Stimulated activated CD4-positive, alpha-beta T cell treated with anti-CD3 and anti-CD28 coated beads, Interleukin-1b, Interleukin-23, amount 100 ng/mL, for 24 hours (primary cell): ENCODE results near the gene COLGALT1.
A peak's percentile ranks its signal among the peaks of the same experiment; 100 is the strongest.
"Not testable (repeated sequence)": the region's sequence is repeated elsewhere in the genome, so short reads cannot be mapped to it uniquely, and the experiment has no call there.

Experiments
- DNase-seq, 4 experiments: peaks; one replicate each; pipeline ENCODE4 v3.0.0-alpha.2; 2020; ENCODE audit warnings: low read depth in 4 of 4, low spot score in 1 of 4

The COLGALT1 gene

DNA sequence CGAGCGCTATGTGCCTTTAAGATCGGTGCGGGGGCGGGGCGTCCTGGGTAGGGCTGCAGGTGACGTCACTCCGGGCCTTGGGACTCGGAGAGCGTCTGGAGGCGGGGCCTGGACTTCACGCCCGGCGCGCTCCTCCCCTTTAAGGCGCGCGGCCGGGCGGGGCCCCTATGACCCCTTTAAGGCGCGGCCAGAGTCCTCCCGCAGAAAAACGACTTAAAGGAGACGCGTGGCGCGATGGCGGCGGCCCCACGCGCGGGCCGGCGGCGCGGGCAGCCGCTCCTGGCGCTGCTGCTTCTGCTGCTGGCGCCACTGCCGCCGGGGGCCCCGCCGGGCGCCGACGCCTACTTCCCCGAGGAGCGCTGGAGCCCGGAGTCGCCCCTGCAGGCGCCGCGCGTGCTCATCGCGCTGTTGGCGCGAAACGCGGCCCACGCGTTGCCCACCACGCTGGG is at the start of gene COLGALT1:
Gene COLGALT1 (plus strand): TSS at position 170 of the 449 bp plus-strand sequence. CDS start 65 bp downstream, at position 235.
- peak; percentile 99 to 100 (median 100) for DNase-seq

- no peak for DNase-seq
These were observed 48.7 kb upstream of the COLGALT1 start for GRCh38 chr19:17506745-17507144.

DNA sequence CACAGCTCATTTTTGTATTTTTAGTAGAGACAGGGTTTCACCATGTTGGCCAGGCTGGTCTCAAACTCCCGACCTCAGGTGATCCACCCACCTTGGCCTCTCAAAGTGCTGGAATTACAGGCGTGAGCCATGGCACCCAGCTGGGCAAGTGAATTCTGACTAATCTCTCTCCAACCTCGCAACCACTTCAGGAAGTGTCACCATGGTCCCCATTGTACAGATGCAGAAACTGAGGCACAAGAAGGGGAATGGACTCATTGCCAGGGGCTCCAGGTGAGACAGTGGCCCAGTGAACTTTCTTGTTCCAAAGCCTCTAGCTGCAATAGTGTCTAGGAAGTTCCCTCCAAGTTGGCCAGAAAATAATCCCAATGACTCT is 46.9 kb upstream of the COLGALT1 start:
- not testable (repeated sequence) for DNase-seq

DNA sequence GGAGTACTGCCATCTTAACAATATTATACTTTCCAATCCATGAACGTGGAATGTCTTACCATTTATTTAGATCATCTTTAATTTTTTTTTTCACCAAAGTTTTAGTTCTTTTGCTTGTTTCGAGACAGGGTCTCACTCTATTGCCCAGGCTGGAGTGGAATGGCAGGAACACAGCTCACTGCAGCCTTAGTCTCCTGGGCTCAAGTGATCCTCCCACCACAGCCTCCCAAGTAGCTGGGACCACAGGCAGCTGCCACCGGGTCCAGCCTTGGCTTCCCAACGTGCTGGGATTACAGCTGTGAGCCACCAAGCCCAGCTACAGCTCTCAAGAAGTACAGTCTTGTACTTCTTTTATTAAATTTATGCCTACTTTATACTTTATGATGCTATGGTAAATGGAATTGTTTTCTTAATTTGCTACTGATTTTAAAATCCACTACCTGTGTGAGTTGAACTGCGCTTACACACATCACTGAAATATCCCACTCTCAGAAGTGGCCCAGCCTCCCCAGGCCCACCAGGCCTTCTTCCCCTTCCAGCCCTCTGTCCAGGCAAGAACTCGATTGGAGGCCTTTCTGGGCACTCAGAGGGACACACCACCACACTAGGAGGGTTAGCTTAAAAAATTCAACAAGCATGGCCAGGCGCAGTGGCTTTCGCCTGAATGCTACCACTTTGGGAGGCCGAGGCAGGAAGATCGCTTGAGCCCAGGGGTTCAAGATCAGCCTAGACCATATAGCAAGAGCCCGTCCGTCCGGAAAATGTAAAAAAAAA is 45.0 kb upstream of the COLGALT1 start:
- DNase-seq = no peak

GRCh38 chr19:17511724-17512573 is 43.5 kb upstream of the COLGALT1 start:
- DNase-seq = peak; percentile 35 to 82 (median 66)

- DNase-seq = no peak
These were observed 42.9 kb upstream of the COLGALT1 start for GRCh38 chr19:17512574-17512939.

- DNase-seq = no peak
These were observed 39.9 kb upstream of the COLGALT1 start for GRCh38 chr19:17515408-17516149.

DNA sequence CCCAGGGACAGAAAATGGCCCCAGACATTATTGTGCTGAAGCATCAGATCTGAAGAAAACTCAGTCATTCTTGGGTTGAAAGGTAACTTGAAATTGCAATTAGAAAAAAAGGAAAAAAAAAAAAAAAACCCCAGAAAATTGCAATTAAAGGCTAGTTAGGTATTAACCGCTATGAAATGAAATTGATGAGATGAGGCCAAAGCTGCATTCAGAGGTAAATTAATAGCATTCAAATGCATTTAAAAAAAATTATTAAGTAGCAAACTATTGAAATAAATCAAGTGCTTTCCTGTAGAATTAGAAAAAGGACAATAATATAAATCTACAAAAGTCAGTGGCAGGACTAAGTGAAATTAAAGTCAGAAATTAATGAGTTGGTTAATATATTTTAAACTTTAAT is 37.6 kb upstream of the COLGALT1 start:
- DNase-seq = no peak

GRCh38 chr19:17518654-17519053 is 36.8 kb upstream of the COLGALT1 start:
- DNase-seq = not testable (repeated sequence)

- DNase-seq = no peak
These were observed 35.5 kb upstream of the COLGALT1 start for GRCh38 chr19:17519967-17520366.

DNA sequence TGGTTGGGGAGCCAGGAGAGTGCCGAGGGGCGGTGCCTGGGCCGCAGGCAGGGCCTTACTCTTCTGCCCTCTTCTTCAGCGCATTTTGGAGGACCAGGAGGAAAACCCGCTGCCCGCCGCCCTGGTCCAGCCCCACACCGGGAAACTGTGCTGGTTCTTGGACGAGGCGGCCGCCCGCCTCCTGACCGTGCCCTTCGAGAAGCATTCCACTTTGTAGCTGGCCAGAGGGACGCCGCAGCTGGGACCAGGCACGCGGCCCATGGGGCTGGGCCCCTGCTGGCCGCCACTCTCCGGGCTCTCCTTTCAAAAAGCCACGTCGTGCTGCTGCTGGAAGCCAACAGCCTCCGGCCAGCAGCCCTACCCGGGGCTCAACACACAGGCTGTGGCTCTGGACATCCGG is 34.6 kb upstream of the COLGALT1 start:
- DNase-seq = no peak

- DNase-seq = peak in 2 of 4 experiments; percentile 18 to 28
These were observed 32.2 kb upstream of the COLGALT1 start for GRCh38 chr19:17522988-17523872.

- DNase-seq = no peak
These were observed 30.8 kb upstream of the COLGALT1 start for GRCh38 chr19:17524651-17525050.

GRCh38 chr19:17525141-17525540 is 30.3 kb upstream of the COLGALT1 start:
- DNase-seq = no peak

DNA sequence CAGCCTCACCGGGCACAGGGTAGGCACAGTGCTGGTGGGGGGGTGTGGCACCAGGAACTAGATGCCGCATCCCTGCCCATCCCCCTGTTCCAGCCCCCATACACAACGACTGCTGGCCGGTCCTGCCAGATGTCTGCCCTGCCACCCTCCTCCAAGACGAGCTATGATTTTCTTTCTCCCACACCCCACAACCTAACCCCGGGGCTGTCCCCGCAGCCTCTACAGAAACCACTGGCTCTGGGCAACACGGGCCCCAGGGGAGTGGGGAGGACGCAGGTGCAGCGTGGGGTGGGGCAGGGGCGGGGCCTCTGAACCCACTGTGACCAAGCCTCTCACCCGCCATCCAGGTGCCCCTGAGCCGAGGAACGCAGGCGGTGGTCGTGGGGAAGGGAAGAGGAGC is 28.5 kb upstream of the COLGALT1 start:
- DNase-seq = no peak

DNA sequence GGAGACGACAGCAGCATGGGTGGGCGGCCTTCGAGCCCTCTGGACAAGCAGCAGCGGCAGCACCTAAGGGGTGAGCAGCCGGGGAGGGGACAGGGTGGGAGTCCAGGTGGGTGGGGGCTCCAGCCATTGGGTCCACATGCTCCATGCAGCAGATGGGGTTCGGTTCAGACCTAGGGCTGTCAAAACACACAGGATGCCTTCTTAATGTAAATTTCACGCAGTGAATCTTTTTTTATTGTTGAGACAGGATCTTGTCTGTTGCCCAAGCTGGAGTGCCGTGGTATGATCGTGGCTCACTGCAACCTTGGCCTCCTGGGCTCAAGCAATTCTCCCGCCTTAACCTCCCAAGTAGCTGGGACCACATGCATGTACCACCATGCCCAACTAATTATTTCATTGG is 28.1 kb upstream of the COLGALT1 start:
- DNase-seq = no peak

DNA sequence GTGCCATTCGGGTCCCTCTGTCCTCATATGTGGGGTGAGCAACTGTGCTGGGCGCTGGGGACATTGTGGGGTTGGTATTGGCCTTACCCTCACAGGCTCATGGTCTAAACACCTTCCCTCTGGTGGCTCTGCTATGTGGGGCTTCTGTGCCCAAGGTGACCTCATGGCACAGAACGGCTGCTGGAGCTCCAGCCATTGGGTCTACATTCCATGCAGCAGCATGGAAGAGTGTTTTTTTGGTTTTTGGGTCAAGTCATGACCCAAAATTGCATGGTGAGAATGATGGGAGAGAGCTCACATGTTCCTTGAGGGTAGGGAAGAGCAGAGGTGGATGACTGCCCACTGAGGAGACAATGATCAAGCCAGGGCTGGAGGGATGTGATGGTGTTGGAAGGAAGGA is 26.8 kb upstream of the COLGALT1 start:
- no peak for DNase-seq

- no peak for DNase-seq
These were observed 25.9 kb upstream of the COLGALT1 start for GRCh38 chr19:17529239-17530158.

DNA sequence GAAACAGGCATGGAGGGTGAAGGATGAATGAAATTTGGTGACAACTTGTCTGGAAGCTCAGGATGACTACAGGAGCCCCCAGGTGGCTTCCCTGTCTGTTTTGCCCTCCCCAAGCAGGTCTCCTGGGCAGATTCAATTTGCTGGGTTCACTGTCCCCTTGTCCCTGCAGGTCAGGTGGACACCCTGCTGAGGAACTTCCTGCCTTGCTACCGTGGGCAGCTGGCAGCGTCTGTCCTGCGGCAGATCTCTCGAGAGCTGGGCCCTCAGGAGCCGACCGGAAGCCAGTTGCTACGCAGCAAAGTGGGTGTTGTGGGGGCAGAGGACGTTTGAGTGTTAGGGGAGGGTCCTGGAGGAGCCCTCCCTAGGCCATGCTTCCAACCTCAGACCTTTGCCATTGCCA is 24.9 kb upstream of the COLGALT1 start:
- no peak for DNase-seq
